Glutamatergic neuron (in vitro differentiated cells): Measurements from ENCODE around the gene CEP170. TPM values are rescaled to one million over a fixed set of nuclear protein-coding genes. Genes with fewer than 3 reads are reported as not detected.

Experiments used
- DNase-seq: peaks from one replicate; pipeline ENCODE4 v3.0.0; 2022
- H3K27ac Mint-ChIP-seq: one replicate; pipeline ENCODE4 v1.8.0; 2020; ENCODE audit warnings: mild to moderate bottlenecking, mixed read lengths, inconsistent platforms; ENCODE audit not compliant: unreplicated experiment
- H3K27me3 Mint-ChIP-seq: one replicate; pipeline ENCODE4 v1.8.0; 2020; ENCODE audit warnings: mild to moderate bottlenecking, moderate library complexity, mixed read lengths, inconsistent platforms; ENCODE audit not compliant: unreplicated experiment
- H3K36me3 Mint-ChIP-seq: one replicate; pipeline ENCODE4 v1.8.0; 2020; ENCODE audit warnings: mild to moderate bottlenecking, mixed read lengths, inconsistent platforms; ENCODE audit not compliant: unreplicated experiment
- H3K4me1 Mint-ChIP-seq: one replicate; pipeline ENCODE4 v1.8.0; 2020; ENCODE audit warnings: mild to moderate bottlenecking, low read depth, mixed read lengths, inconsistent platforms; ENCODE audit not compliant: unreplicated experiment
- H3K4me3 Mint-ChIP-seq: one replicate; pipeline ENCODE4 v1.8.0; 2020; ENCODE audit warnings: mild to moderate bottlenecking, mixed read lengths, inconsistent platforms; ENCODE audit not compliant: unreplicated experiment
- H3K9me3 Mint-ChIP-seq: one replicate; pipeline ENCODE4 v1.8.0; 2020; ENCODE audit warnings: mild to moderate bottlenecking, moderate library complexity, mixed read lengths, inconsistent platforms; ENCODE audit not compliant: unreplicated experiment
- total RNA-seq: library from RNA; stranded (reverse); fragmentation: NEBNext Ultra II Directional; extraction: Animal tissue kit (Norgen Biotek cat#: 25700); gene quantifications from one replicate; pipeline ENCODE4 v1.2.1, GENCODE V29; 2021; ENCODE audit not compliant: unreplicated experiment
- TF ChIP-seq, protein P1 (sequence below): fragments of 200-600 bp; sonication (generic); IDR thresholded peaks from one replicate; pipeline ENCODE4 v1.5.0; 2021; ENCODE audit not compliant: partially characterized antibody, unreplicated experiment

The CEP170 gene
- total RNA-seq, 1 donor from 2014 or later = 450 TPM

DNA sequence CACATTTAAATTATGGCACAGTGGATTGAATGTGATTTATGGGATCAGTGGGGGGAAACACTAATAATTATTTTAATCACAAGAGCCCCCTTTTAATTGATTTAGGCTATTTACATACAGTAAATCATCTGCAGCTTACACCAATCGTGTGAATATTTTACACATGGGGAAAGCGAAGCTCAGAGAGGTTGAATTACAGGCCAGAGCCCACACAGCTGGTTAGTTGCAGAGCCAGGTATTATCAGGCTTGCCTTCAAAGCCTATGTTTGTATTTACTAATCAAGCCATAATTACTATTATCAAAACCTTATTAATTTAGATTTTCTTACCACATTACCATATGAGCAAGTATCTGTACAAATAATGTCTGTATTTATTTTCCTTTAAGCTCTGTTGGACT lies 1.5 kb upstream of the CEP170 start:
- H3K27me3 Mint-ChIP-seq = peaks cover 12% of the 10 kb centered on the region
- H3K9me3 Mint-ChIP-seq = peaks cover 14% of the 10 kb centered on the region
- no peaks in the 10 kb centered on the region for H3K36me3 Mint-ChIP-seq
- peaks cover 10% of the 10 kb centered on the region for H3K4me1 Mint-ChIP-seq
- DNase-seq = no peak
- H3K4me3 Mint-ChIP-seq = peak overlapping the region; percentile 97
- TF ChIP-seq, protein P1, sequence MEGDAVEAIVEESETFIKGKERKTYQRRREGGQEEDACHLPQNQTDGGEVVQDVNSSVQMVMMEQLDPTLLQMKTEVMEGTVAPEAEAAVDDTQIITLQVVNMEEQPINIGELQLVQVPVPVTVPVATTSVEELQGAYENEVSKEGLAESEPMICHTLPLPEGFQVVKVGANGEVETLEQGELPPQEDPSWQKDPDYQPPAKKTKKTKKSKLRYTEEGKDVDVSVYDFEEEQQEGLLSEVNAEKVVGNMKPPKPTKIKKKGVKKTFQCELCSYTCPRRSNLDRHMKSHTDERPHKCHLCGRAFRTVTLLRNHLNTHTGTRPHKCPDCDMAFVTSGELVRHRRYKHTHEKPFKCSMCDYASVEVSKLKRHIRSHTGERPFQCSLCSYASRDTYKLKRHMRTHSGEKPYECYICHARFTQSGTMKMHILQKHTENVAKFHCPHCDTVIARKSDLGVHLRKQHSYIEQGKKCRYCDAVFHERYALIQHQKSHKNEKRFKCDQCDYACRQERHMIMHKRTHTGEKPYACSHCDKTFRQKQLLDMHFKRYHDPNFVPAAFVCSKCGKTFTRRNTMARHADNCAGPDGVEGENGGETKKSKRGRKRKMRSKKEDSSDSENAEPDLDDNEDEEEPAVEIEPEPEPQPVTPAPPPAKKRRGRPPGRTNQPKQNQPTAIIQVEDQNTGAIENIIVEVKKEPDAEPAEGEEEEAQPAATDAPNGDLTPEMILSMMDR = no peak
- H3K27ac Mint-ChIP-seq = peak overlapping the region; percentile 100

DNA sequence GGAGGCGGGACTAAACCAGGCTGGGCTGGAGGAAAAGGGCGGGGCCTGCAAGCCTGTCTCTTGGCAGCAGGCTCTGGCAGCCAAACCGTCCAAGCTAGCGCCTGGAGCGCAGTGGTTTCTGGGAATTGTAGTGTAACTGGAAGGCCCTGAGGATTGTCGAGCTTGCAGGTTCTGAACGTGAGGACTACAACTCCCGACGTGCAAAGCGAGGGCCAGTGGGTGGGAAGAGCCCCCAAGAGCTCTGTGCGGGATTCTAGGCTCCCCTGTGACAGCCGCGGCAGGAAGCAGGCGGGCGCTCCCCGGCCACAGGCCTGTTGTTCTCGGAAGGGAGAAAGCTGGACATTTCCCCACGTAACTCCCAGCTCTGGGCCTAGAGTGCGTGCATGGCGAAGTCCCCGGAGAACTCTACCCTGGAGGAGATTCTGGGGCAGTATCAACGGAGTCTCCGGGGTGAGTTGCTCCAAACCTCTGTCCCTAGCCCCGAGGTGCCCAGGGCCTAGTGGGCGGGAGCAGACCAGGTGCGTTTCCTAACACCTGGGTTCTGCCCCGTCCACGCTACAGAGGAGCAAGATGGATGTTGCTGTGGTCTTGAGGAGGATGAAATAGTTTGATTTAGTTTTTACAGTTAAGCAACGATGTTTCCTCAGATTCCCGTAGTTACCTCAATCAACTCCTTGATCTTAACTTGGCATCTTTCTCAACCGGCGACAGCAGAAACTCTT lies 871 bp upstream of the CEP170 start, which contains the start of gene SDCCAG8:
Gene SDCCAG8 (plus strand): TSS at position 251 of the 722 bp plus-strand sequence. CDS start 133 bp downstream, at position 384.
- DNase-seq = peak; percentile 97
- peaks cover 12% of the 10 kb centered on the region for H3K27me3 Mint-ChIP-seq
- no peaks in the 10 kb centered on the region for H3K36me3 Mint-ChIP-seq
- H3K27ac Mint-ChIP-seq = peak within 1 kb of the TSS; percentile 100
- H3K4me3 Mint-ChIP-seq = peak within 1 kb of the TSS; percentile 97
- peaks cover 14% of the 10 kb centered on the region for H3K9me3 Mint-ChIP-seq
- TF ChIP-seq, protein P1 = no peak
- H3K4me1 Mint-ChIP-seq = peaks cover 10% of the 10 kb centered on the region

DNA sequence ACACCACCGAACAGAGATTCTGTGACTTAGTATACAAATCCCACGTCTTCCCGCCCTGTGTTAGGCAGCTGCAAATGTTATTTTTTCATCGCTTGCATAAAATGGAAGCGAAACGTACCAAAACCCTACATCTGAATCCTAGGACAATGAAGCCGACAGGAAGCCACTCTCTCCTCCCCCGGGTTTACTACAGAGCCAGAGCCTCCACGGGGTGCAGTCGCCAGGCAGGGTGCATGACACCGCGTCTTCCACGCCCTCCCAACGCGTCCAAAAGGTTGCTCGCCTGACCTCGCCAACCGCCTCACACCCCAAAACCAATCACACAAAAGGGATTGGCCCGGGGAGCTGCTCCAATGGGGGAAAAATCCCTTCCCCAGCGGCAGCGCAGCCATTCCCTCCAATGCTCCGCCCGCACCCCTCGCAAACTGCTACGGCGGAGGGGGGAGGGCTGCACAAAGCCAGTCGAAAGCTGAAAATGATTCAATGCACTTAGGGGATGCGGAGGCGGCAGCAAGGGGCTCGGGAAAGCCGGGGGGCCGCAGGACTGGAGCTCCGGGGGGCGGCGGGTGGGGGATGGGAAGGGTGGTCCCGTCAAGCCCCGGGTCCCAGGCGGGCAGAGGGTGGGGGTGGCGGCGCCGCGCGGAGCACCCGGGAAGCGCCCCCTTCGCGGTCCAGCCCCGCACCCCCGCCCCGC lies 701 bp downstream of the CEP170 start:
- Mint-ChIP-seq H3K9me3 (peaks cover 14% of the 10 kb centered on the region), H3K4me1 (peaks cover 14% of the 10 kb centered on the region), H3K27me3 (peaks cover 12% of the 10 kb centered on the region), H3K4me3 (peak overlapping the region; percentile 99), H3K27ac (peak overlapping the region; percentile 99), H3K36me3 (no peaks in the 10 kb centered on the region)
- peak; percentile 61 for DNase-seq
- TF ChIP-seq, protein P1 = no peak

DNA sequence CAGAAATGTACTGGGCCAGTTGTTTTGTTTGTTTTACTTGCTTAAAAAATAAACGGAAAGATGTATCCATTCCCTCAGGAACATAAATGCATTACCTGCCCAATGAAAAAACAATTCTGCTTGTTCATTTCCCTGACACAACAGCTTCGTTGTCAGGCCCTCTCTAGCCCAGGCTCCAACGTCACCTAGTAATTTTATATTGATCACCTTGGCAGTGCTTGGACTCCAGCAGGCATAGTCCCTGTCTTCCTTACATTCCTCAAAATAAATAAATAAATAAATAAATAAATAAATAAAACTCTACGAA lies 1.2 kb downstream of the CEP170 start:
- no peak for DNase-seq
- H3K4me3 Mint-ChIP-seq = peak overlapping the region; percentile 99
- H3K4me1 Mint-ChIP-seq = peaks cover 14% of the 10 kb centered on the region
- TF ChIP-seq, protein P1 = no peak
- peak overlapping the region; percentile 99 for H3K27ac Mint-ChIP-seq
- H3K36me3 Mint-ChIP-seq = no peaks in the 10 kb centered on the region
- H3K9me3 Mint-ChIP-seq = peaks cover 14% of the 10 kb centered on the region
- H3K27me3 Mint-ChIP-seq = peaks cover 12% of the 10 kb centered on the region
